HG03039 (cell line): ENCODE data around the gene SRSF8.
"Not testable (repeated sequence)": the region's sequence is repeated elsewhere in the genome, so short reads cannot be mapped to it uniquely, and the experiment has no call there.

ENCODE experiments used
- ATAC-seq: cut with Tn5 transposase; IDR thresholded peaks from one replicate; pipeline ENCODE4 v1.9.1; 2021; ENCODE audit warnings: mild to moderate bottlenecking, moderate library complexity; ENCODE audit not compliant: unreplicated experiment

Gene SRSF8, protein sequence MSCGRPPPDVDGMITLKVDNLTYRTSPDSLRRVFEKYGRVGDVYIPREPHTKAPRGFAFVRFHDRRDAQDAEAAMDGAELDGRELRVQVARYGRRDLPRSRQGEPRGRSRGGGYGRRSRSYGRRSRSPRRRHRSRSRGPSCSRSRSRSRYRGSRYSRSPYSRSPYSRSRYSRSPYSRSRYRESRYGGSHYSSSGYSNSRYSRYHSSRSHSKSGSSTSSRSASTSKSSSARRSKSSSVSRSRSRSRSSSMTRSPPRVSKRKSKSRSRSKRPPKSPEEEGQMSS

DNA sequence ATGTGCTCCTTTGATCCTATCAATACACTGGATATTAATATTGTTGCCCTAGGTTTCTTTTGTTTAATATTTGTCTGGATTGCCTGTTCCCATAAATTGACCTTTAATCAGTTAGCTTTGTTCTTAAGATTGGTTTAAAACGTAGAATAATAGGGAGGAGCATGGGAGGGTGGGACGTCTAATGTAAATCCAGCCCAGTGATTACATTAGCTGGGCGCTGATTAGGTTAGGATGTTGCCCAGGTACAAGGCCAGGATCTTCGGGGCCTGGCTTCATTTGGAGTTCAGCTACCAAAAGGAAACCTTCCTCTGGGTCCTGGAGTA is at the start of gene SRSF8:
Gene SRSF8, plus strand, starts transcription at position 204 of the 323 bp plus-strand sequence. CDS start 308 bp downstream, outside the sequence.
- peak; percentile 37 for ATAC-seq

- ATAC-seq = not testable (repeated sequence)
Observed at GRCh38 chr11:95021468-95021867, 45.3 kb upstream of the SRSF8 start.

- ATAC-seq = no peak
Observed at GRCh38 chr11:95024958-95025357, 41.8 kb upstream of the SRSF8 start, which contains the start of gene KDM4E. Gene KDM4E, plus strand, starts transcription at chr11:95025258. Its CDS starts 300 bp downstream, at chr11:95025558.

GRCh38 chr11:95025594-95025993 is 41.1 kb upstream of the SRSF8 start:
- not testable (repeated sequence) for ATAC-seq

- ATAC-seq = no peak
Observed at GRCh38 chr11:95028357-95028756, 38.4 kb upstream of the SRSF8 start.

DNA sequence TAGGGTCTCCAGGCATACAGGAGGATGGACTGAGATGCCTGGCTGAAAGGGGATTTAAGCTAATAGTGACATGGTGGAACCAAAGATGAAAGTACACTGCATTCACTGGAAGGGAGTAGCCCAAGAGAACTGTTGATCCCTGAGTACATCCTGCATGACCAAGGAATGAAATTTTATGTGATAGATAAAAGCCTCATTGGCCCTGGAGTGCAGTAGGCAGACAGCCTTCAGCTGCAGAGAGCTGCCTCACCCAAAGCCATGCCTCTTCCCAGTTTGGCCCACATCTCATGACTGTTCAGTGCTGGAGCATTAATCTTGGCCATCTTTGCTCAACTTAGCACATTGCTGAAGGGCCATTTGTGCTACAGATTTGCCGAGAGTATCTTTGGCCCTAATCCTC is 33.7 kb upstream of the SRSF8 start:
- ATAC-seq = no peak

DNA sequence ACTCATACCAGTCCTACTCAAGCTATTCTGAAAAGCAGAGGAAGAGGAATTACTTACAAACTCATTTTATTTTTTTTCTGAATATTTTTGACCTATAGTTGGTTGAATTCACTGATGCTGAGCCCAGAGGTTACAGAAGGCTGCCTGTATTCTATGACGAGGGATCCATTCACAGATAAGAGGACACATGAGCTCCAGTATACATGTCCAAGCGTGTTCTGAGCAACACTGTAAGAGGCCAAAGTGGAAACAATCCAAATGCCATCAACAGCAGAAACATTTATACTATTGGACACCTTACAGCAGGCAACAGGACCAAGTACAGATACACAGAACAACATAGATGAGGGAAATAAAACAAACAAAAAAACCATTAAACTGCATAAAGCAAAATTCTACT is 31.4 kb upstream of the SRSF8 start:
- no peak for ATAC-seq

GRCh38 chr11:95037356-95038035 is 29.2 kb upstream of the SRSF8 start:
- ATAC-seq = not testable (repeated sequence)

DNA sequence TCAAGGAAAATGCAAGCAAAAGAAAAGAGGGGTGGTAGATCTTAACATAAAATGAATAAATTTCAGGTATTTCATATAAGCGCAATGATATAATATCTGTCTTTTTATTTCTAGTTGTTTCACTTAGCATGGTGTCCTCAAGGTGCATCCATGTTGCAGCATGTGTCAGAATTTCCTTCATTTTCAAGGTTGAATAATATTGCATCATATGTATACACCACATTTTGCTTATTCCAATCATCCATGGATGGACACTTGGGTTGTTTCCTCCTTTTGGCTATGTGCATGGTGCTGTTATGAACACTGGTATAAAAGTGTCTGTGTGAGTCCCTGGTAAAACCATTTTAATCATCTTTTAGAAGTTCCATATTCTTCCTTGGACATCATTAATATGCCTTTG is 24.5 kb upstream of the SRSF8 start:
- ATAC-seq = no peak

GRCh38 chr11:95042906-95043305 is 23.8 kb upstream of the SRSF8 start:
- ATAC-seq = no peak

DNA sequence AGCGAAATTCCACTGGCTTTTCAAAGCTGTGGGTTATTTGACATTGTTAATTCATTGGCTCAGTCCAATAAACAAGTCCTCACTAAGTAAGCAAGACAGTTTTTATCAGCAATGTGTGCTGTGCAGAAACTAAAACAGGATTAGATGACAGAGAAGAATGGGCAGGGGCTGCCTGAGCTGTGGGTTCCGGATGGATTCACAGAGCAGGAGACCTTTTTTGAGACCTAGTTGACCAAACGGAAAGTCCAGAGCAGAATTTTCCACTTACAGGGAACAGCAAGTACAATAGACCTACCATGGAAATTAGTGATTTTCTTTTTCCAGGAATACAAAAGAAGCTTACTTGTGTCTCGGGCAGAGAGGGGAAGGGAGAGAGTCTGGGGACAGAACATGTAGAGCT is 22.7 kb upstream of the SRSF8 start:
- ATAC-seq = no peak

DNA sequence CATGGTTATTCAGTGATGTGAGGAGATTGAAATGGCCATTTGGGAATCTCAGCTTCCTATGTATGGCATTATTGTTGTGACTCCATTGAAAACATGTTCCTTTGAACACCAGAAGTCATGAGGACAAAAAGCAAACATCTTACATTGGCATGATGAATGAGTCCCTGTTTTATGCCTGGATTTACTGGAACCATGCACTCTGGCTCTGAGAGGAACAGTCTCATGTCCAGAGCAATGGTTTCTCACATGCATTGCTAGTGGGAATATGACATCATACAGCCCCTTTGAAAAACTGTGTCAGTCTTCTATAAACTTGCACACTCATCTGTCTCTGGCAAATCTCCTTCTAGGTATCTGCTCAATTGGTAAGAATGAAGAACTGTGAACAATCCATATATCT is 20.9 kb upstream of the SRSF8 start:
- ATAC-seq = no peak

- ATAC-seq = not testable (repeated sequence)
Observed at GRCh38 chr11:95049122-95049521, 17.6 kb upstream of the SRSF8 start, which contains the start of gene KDM4F. Gene KDM4F, plus strand, starts transcription at chr11:95049422.

- no peak for ATAC-seq
Observed at GRCh38 chr11:95050595-95051202, 16.0 kb upstream of the SRSF8 start.

DNA sequence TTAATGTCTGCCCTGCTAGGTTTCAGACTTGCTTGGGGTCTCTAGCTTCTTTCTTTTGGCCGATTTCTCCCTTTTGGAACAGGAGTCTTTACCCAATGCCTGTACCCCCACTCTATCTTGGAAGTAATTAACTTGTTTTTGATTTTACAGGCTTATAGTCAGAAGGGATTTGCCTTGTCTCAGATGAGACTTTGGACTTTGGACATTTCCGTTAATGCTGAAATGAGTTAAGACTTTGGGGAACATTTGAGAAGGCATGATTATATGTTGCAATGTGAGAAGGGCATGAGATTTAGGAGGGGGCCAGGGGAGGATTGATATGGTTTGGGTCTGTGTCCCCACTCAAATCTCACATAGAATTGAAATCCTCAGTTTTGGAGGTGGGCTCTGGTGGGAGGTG is 12.4 kb upstream of the SRSF8 start:
- ATAC-seq = no peak

DNA sequence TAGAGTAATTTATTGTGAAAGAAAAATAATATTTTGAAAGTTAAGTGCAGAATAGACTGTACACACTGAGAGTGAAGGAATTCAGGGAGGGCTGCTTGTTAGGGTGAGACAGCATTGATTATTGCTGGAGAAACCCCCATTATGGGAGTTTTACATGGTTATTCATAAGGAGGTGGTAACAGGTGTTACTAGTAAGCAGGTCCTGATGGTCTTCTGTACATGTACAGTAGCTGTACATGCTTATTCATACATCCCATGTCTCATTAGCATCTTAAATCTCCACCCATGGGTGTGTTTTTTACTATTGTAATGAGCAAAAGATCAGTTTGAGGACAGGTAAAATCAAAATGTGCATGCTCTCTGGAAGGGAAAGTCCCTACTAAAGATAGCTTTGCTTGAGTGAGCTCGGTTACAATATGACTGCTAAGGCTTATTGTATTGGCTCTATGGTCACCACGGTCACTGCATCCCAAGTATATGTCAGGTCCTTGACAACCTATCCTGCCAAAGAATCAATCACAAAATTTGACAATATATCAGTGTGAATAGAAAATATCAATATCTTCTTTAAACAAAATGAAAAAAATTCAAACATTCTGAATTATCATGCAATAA is 11.3 kb upstream of the SRSF8 start:
- ATAC-seq = peak; percentile 92

GRCh38 chr11:95057959-95058358 is 8.8 kb upstream of the SRSF8 start:
- ATAC-seq = no peak

DNA sequence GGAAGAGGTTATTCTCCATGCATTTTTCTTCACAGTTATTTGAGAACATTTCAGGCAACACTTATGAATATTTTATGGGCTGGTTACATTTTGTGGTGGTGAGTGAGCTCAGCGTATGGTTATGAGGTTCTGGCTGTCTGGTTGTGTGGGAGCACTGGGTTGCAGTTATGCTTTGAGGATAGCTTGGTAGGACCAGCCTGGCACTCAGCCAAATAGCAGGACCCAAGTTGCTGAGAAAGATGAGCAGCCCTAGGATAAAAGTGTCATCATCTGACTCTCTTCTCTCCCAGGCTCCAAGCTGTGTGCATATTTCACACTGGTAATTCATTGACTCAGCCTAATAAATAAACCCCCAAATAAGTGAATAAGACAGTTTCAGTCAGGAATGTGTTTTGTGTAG is 8.1 kb upstream of the SRSF8 start:
- ATAC-seq = no peak

DNA sequence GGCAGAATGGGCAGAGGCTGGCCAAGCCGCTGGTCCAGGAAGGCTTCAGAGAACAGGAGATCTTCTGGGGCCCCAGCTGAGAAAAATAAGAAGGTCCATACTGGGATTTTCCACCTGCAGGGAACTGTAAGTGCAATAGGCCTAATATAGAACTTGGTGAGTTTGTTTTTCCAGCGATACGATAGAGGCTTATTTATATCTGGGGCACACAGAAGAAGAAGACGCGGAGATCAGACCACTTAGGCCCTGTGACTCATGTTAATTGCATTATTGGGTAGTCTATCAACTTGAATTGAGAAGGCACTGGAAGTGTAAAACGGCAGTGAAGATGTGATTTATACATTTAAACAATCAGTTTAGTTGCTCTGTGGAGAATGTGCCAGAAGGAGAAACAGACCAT is 7.7 kb upstream of the SRSF8 start:
- ATAC-seq = no peak

GRCh38 chr11:95065336-95065735 is 1.4 kb upstream of the SRSF8 start:
- ATAC-seq = no peak

GRCh38 chr11:95067039-95067840 is 521 bp downstream of the SRSF8 start:
- peak; percentile 53 for ATAC-seq
